ENCODE measurements around the gene RBSN. TPM values are rescaled to one million over a fixed set of nuclear protein-coding genes. Genes with fewer than 3 reads are reported as not detected.

The RBSN gene
- total RNA-seq, 4 donors from 2014 or later, result 26.6 to 43.9 (median 34.5) TPM

DNA sequence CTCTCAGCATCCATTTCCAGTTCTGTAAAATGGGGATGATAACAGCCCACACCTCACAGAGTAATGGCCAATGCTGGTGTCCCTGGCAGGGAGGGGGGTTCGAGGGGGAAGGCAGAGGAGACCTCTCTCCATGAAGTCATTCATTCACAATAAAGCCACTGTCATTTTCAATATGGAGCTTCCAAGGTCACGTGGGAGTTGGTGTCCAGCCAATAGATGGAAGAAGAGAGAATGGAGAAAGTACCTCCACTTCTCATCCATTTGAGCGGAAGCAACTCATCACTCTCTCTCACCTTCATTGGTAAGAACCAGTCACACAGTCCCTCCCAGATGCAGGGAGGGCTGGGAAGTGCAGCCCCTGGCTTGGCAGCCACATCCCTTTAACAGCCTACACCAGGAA lies 14.9 kb upstream of the RBSN start:
- TF ChIP-seq CTCF (IDR thresholded peaks at IDR 0.05) (no peak), POLR2A (IDR thresholded peaks at IDR 0.05) (no peak), EP300 (IDR thresholded peaks at IDR 0.05) (no peak)
- 70 to 73% methylated on average over 3 of the region's 3 CpGs for WGBS, 2 donors
- Histone ChIP-seq H3K27ac (no peak overlapping the region), H3K4me1 (no peaks in the 10 kb centered on the region), H3K36me3 (no peaks in the 10 kb centered on the region), H3K4me3 (no peak overlapping the region), H3K9me3 (no peaks in the 10 kb centered on the region), H3K27me3 (peaks cover 0 to 7% of the 10 kb centered on the region in 2 donors)
- DNase-seq (ENCODE audit: low spot score in 2 of 2), result no peak

GRCh38 chr3:15113471-15113870 lies 14.5 kb upstream of the RBSN start:
- Histone ChIP-seq H3K27ac (no peak overlapping the region), H3K36me3 (no peaks in the 10 kb centered on the region), H3K9me3 (no peaks in the 10 kb centered on the region), H3K4me3 (no peak overlapping the region), H3K27me3 (peaks cover 0 to 4% of the 10 kb centered on the region in 2 donors), H3K4me1 (no peaks in the 10 kb centered on the region)
- WGBS, 2 donors, result 49 to 55% methylated on average over 6 of the region's 6 CpGs
- no peak for TF ChIP-seq EP300 (IDR thresholded peaks at IDR 0.05)
- no peak for DNase-seq (ENCODE audit: low spot score in 2 of 2)

DNA sequence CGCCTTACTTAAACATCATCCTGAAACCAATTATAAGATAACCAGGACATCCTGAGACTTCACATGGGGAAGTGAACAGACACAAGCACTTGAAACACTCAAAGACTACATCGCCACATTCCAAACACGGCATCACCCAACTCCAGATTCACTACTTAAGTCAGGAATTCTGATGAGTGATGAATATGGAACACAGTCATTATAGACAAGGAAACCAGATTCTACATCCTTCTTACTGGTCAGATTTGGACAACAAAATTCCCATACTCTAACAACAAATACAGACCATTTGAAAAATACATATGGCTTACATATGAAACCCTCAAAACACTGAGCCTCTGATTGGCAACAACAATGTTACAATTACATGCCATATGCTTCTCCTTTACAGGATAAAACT lies 13.1 kb upstream of the RBSN start:
- Histone ChIP-seq H3K4me3 (no peak overlapping the region), H3K36me3 (no peaks in the 10 kb centered on the region), H3K27ac (no peak overlapping the region), H3K4me1 (no peaks in the 10 kb centered on the region), H3K27me3 (no peaks in the 10 kb centered on the region), H3K9me3 (no peaks in the 10 kb centered on the region)
- no peak for DNase-seq (ENCODE audit: low spot score in 2 of 2)
- no peak for TF ChIP-seq CTCF (IDR thresholded peaks at IDR 0.05)
- no peak for TF ChIP-seq POLR2A (IDR thresholded peaks at IDR 0.05)
- no peak for TF ChIP-seq EP300 (IDR thresholded peaks at IDR 0.05)
- 83 to 95% methylated on average over 3 of the region's 3 CpGs for WGBS, 2 donors

- Histone ChIP-seq H3K27me3 (no peaks in the 10 kb centered on the region), H3K4me3 (no peak overlapping the region), H3K27ac (no peak overlapping the region), H3K36me3 (no peaks in the 10 kb centered on the region), H3K9me3 (no peaks in the 10 kb centered on the region), H3K4me1 (no peaks in the 10 kb centered on the region)
- 61 to 62% methylated on average over 4 of the region's 4 CpGs for WGBS, 2 donors
- no peak for TF ChIP-seq CTCF (IDR thresholded peaks at IDR 0.05)
- TF ChIP-seq EP300 (IDR thresholded peaks at IDR 0.05), result no peak
- DNase-seq (ENCODE audit: low spot score in 2 of 2), result no peak
Measured at GRCh38 chr3:15110206-15110605, 11.3 kb upstream of the RBSN start.

GRCh38 chr3:15108869-15109268 lies 9.9 kb upstream of the RBSN start:
- Histone ChIP-seq H3K36me3 (no peaks in the 10 kb centered on the region), H3K9me3 (no peaks in the 10 kb centered on the region), H3K27me3 (no peaks in the 10 kb centered on the region), H3K4me1 (no peaks in the 10 kb centered on the region), H3K27ac (no peak overlapping the region), H3K4me3 (no peak overlapping the region)
- TF ChIP-seq POLR2A (IDR thresholded peaks at IDR 0.05) (no peak), CTCF (IDR thresholded peaks at IDR 0.05) (no peak), EP300 (IDR thresholded peaks at IDR 0.05) (no peak)
- WGBS, 2 donors, result 73 to 89% methylated on average over 4 of the region's 4 CpGs
- no peak for DNase-seq (ENCODE audit: low spot score in 2 of 2)

GRCh38 chr3:15108082-15108545 lies 9.2 kb upstream of the RBSN start:
- no peak overlapping the region for H3K4me3 ChIP-seq
- 18 to 20% methylated on average over 11 of the region's 11 CpGs for WGBS, 2 donors

More at GRCh38 chr3:15108082-15108545, 9.2 kb upstream of the RBSN start:
- TF ChIP-seq CTCF (IDR thresholded peaks at IDR 0.05) (peak; percentile 77 to 91 (median 84)), POLR2A (IDR thresholded peaks at IDR 0.05) (no peak), EP300 (IDR thresholded peaks at IDR 0.05) (no peak)
- H3K27ac ChIP-seq, result no peak overlapping the region
- H3K9me3 ChIP-seq, result no peaks in the 10 kb centered on the region
- H3K36me3 ChIP-seq, result no peaks in the 10 kb centered on the region
- no peaks in the 10 kb centered on the region for H3K4me1 ChIP-seq
- DNase-seq (ENCODE audit: low spot score in 2 of 2), result peak in 1 of 2 donors; percentile 30
- H3K27me3 ChIP-seq, result no peaks in the 10 kb centered on the region

All from tibial nerve (tissue), 4 donors.